ENCODE measurements around the gene TYROBP. TPM values are rescaled to one million over a fixed set of nuclear protein-coding genes. Genes with fewer than 3 reads are reported as not detected.

Gene TYROBP
- total and polyA plus RNA-seq, 2 of the 4 experiments (the other 2 are of a cell fraction), result not detected

- no peak overlapping the region for H2BK120ac ChIP-seq (ENCODE audit: low read depth, low read length)
- H4K8ac ChIP-seq (ENCODE audit: low read depth in 2 of 2, low read length in 2 of 2), result no peak overlapping the region
- in situ Hi-C loops (cut with MboI; ENCODE audit: low sequenced_read_pairs), result no loop called here
- dilution Hi-C loops (cut with HindIII; ENCODE audit: low sequenced_read_pairs, unreplicated experiment), result no loop called here
- H2BK15ac ChIP-seq (ENCODE audit: low read depth, low read length), result no peak overlapping the region
- H2BK5ac ChIP-seq (ENCODE audit: low read depth, low read length, poor library complexity, severe bottlenecking), result no peak overlapping the region
- no peak overlapping the region for H3K14ac ChIP-seq (replicated peaks; ENCODE audit: low read depth, low read length)
- intact Hi-C loops (cut with micrococcal nuclease), result no loop called here
- H4K20me1 ChIP-seq (ENCODE audit: insufficient read depth, low read length), result no peaks in the 10 kb centered on the region
- POLR2A ChIA-PET (ENCODE audit: unreplicated experiment), result no interaction called here
- TF ChIP-seq CEBPB (IDR thresholded peaks at IDR 0.05; ENCODE audit: low read depth, low read length) (no peak), BHLHE40 (IDR thresholded peaks at IDR 0.05; ENCODE audit: low read depth, low read length) (no peak), NFE2L2 (IDR thresholded peaks at IDR 0.05; ENCODE audit: low read depth, low read length) (no peak), MAZ (IDR thresholded peaks at IDR 0.05; ENCODE audit: borderline replicate concordance, low read depth, low read length) (no peak), MXI1 (IDR thresholded peaks at IDR 0.05; ENCODE audit: borderline replicate concordance, low read depth, low read length) (no peak), MAFK (IDR thresholded peaks at IDR 0.05; ENCODE audit: low read depth, low read length) (no peak), FOS (IDR thresholded peaks at IDR 0.05; ENCODE audit: low read depth, low read length) (no peak), CHD1 (IDR thresholded peaks at IDR 0.05; ENCODE audit: low read depth, low read length) (no peak), RAD21 (IDR thresholded peaks at IDR 0.05; ENCODE audit: low read length) (no peak), RFX5 (IDR thresholded peaks at IDR 0.05; ENCODE audit: low read depth, low read length) (no peak)
- no peak overlapping the region for H2AK9ac ChIP-seq (replicated peaks; ENCODE audit: low read depth, low read length, poor library complexity)
- H3K23ac ChIP-seq (ENCODE audit: low read depth, low read length), result no peak overlapping the region
- no TSS peak for BruUV-seq (replicated peaks)
- no peak overlapping the region for H4K91ac ChIP-seq (ENCODE audit: insufficient read depth, low read depth, low read length)
- ATAC-seq (ENCODE audit: low read depth), result no peak
- no peak overlapping the region for H4K5ac ChIP-seq (ENCODE audit: low read depth, low read length)
- H3K9ac ChIP-seq (ENCODE audit: low read depth, low read length), result no peak overlapping the region
- H2AFZ ChIP-seq (replicated peaks; ENCODE audit: low read length, poor library complexity), result no peak overlapping the region
- H3K27me3 ChIP-seq (ENCODE audit: control insufficient read depth, insufficient read depth, low read length), result peaks cover 10% of the 10 kb centered on the region
- H3K4ac ChIP-seq (ENCODE audit: low read depth, low read length), result no peak overlapping the region
- no peak overlapping the region for H3K4me3 ChIP-seq (ENCODE audit: insufficient read depth, low read depth, low read length)
- CTCF ChIA-PET, result no interaction called here
- no peaks in the 10 kb centered on the region for H3K4me1 ChIP-seq (ENCODE audit: control insufficient read depth, insufficient read depth, low read length)
- no peak overlapping the region for H2BK20ac ChIP-seq (ENCODE audit: low read depth, low read length)
- peaks cover 8% of the 10 kb centered on the region for H3K9me3 ChIP-seq (ENCODE audit: control insufficient read depth, insufficient read depth, low read length)
- no peak overlapping the region for H3K18ac ChIP-seq (ENCODE audit: low read depth, low read length)
- H3K27ac ChIP-seq (ENCODE audit: insufficient read depth, low read length), result no peak overlapping the region
- H3K79me1 ChIP-seq (ENCODE audit: low read depth in 1 of 2, low read length in 2 of 2), result no peaks in the 10 kb centered on the region
- no peaks in the 10 kb centered on the region for H3K36me3 ChIP-seq (ENCODE audit: control insufficient read depth, insufficient read depth, low read length)
- DNase-seq, result no peak
- no peaks in the 10 kb centered on the region; the same call in 1 of the 2 replicates for H3K9me1 ChIP-seq (ENCODE audit: insufficient read depth, low read length)
- no peak overlapping the region for H2AK5ac ChIP-seq (ENCODE audit: low read depth, low read length)
- no peak overlapping the region for H3K4me2 ChIP-seq (ENCODE audit: low read depth, low read length)
- no CpG with 5 or more reads among the region's 6 CpGs for WGBS, 2 experiments (ENCODE audit: extremely low coverage in 2 of 2, insufficient read length in 1 of 2)
- H3K56ac ChIP-seq (ENCODE audit: extremely low read depth, insufficient read depth, low read length), result no peak overlapping the region
These were observed 12.9 kb upstream of the TYROBP start for GRCh38 chr19:35921012-35921411.
